WTC11 (cell line): ENCODE measurements around the gene ACACA. TPM values are rescaled to one million over a fixed set of nuclear protein-coding genes. Genes with fewer than 3 reads are reported as not detected.

Experiments
- ATAC-seq: fragments of 200-7000 bp; cut with Tn5 transposase; 2 replicates; pipeline ENCODE4 v1.10.0; 2021; ENCODE audit warnings: mild to moderate bottlenecking, moderate library complexity
- CTCF ChIA-PET: fragments of 300-600 bp; sonication (Branson Sonifier 250); formaldehyde crosslinking; loops from one replicate; lab custom pipeline; 2021; ENCODE audit warnings: antibody characterized with exemption; lab: Charles Lee
- POLR2A ChIA-PET: fragments of 350-600 bp; sonication (Branson Sonifier 250); formaldehyde crosslinking; loops from one replicate; lab custom pipeline; 2021; ENCODE audit warnings: antibody characterized with exemption; lab: Charles Lee
- DNase-seq: peaks from one replicate; pipeline ENCODE4 v3.0.0; 2021; ENCODE audit warnings: low spot score
- H3K27ac Mint-ChIP-seq: 2 replicates; pipeline ENCODE4 v1.8.0; 2021; ENCODE audit warnings: mixed read lengths
- H3K27me3 Mint-ChIP-seq: 2 replicates; pipeline ENCODE4 v1.8.0; 2021; ENCODE audit warnings: low read depth, mild to moderate bottlenecking, moderate library complexity, mixed read lengths
- H3K36me3 Mint-ChIP-seq: 2 replicates; pipeline ENCODE4 v1.8.0; 2021; ENCODE audit warnings: mixed read lengths
- H3K4me1 Mint-ChIP-seq: 2 replicates; pipeline ENCODE4 v1.8.0; 2022; ENCODE audit warnings: mixed read lengths
- H3K4me3 Mint-ChIP-seq: 2 replicates; pipeline ENCODE4 v1.8.0; 2021; ENCODE audit warnings: mild to moderate bottlenecking, moderate library complexity, mixed read lengths
- H3K9me3 Mint-ChIP-seq: 2 replicates; pipeline ENCODE4 v1.8.0; 2021; ENCODE audit warnings: mixed read lengths
- CREM ChIP-seq: sonication (generic); formaldehyde crosslinking; IDR thresholded peaks from 2 replicates; pipeline ENCODE4 v1.8.1; 2022; ENCODE audit warnings: mild to moderate bottlenecking, missing genetic modification reagents, moderate library complexity
- CTCF ChIP-seq: fragments of 200-600 bp; IDR thresholded peaks from 2 replicates; pipeline ENCODE4 v1.8.0; 2022; ENCODE audit warnings: antibody characterized with exemption
- E2F5 ChIP-seq: sonication (generic); formaldehyde crosslinking; IDR thresholded peaks from 2 replicates; pipeline ENCODE4 v1.8.1; 2022; ENCODE audit warnings: mild to moderate bottlenecking, moderate library complexity, missing genetic modification reagents
- FOXP1 ChIP-seq: sonication (generic); formaldehyde crosslinking; IDR thresholded peaks from 2 replicates; pipeline ENCODE4 v1.8.0; 2022; ENCODE audit warnings: missing genetic modification reagents, mild to moderate bottlenecking, moderate library complexity, borderline replicate concordance
- GTF2I ChIP-seq: fragments of 250-450 bp; sonication (Bioruptor Pico); conservative IDR thresholded peaks from 2 replicates; pipeline ENCODE4 v1.4.0; 2021; ENCODE audit warnings: mild to moderate bottlenecking
- JAZF1 ChIP-seq: fragments of 250-450 bp; sonication (Bioruptor Pico); IDR thresholded peaks from 2 replicates; pipeline ENCODE4 v1.9.0; 2021; ENCODE audit warnings: moderate library complexity, mild to moderate bottlenecking, inconsistent platforms
- MYBL2 ChIP-seq: sonication (generic); formaldehyde crosslinking; IDR thresholded peaks from 2 replicates; pipeline ENCODE4 v1.8.1; 2023; ENCODE audit warnings: mild to moderate bottlenecking, moderate library complexity, missing genetic modification reagents
- RELA ChIP-seq: sonication (generic); formaldehyde crosslinking; IDR thresholded peaks from 2 replicates; pipeline ENCODE4 v1.8.1; 2022; ENCODE audit warnings: missing genetic modification reagents, mild to moderate bottlenecking, borderline replicate concordance
- SP1 ChIP-seq: sonication (generic); formaldehyde crosslinking; conservative IDR thresholded peaks from 2 replicates; pipeline ENCODE4 v1.8.1; 2022; ENCODE audit warnings: missing genetic modification reagents
- TCF7 ChIP-seq: sonication (generic); formaldehyde crosslinking; IDR thresholded peaks from 2 replicates; pipeline ENCODE4 v1.8.0; 2022; ENCODE audit warnings: mild to moderate bottlenecking, low read depth, missing genetic modification reagents, moderate library complexity
- TP53 ChIP-seq: sonication (generic); formaldehyde crosslinking; IDR thresholded peaks from 2 replicates; pipeline ENCODE4 v1.8.1; 2023; ENCODE audit warnings: mild to moderate bottlenecking, missing genetic modification reagents
- ZNF263 ChIP-seq: sonication (generic); formaldehyde crosslinking; IDR thresholded peaks from 2 replicates; pipeline ENCODE4 v1.8.1; 2022; ENCODE audit warnings: low read depth, mild to moderate bottlenecking, moderate library complexity, missing genetic modification reagents
- ZSCAN18 ChIP-seq: fragments of 250-450 bp; sonication (Bioruptor Pico); IDR thresholded peaks from 2 replicates; pipeline ENCODE4 v2.1.2; 2022; ENCODE audit warnings: mild to moderate bottlenecking, moderate library complexity
- total RNA-seq: library from RNA; stranded (reverse); gene quantifications from 3 replicates; pipeline ENCODE4 v1.2.3, GENCODE V29; 2021
- TF ChIP-seq, protein P1 (sequence below): sonication (generic); formaldehyde crosslinking; IDR thresholded peaks from 2 replicates; pipeline ENCODE4 v1.8.1; 2023; ENCODE audit warnings: mild to moderate bottlenecking, missing genetic modification reagents
- TF ChIP-seq, protein P2 (sequence below): sonication (generic); formaldehyde crosslinking; conservative IDR thresholded peaks from 2 replicates; pipeline ENCODE4 v1.8.1; 2023; ENCODE audit warnings: mild to moderate bottlenecking, low read depth, missing genetic modification reagents, moderate library complexity

Gene ACACA
- total RNA-seq, 1 experiment from 2014 or later, result 167 TPM

DNA sequence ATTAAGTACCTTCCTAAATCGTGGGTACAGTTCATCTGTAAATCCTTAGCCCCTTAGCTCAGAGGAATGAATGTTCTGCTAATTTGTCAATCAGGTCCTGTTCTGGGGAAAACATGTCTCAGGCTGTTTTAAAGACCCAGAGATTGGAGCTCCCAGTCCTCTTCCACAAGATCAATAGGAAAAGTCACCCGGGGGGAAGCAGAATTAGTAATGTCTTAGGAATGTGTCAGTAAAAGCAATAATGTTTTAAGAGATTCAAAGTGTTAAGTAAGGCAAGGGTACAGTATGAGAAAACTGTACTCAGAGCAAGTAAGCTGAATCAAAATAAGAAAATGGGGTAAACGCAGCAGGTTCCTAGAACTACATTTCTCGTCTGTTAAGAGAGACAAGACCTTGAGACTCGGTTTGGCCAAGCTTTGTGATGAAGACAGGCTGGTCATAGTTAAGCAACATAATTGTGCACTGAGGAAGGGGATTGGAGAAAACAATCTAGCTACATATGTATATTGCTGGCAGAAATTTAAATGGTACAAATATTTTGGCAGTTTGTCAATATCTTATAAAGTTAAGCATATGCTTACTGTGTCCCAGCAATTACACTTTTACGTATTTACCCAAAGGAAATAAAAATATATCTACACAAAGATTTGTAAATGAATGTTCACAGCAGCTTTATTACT is 223.7 kb downstream of the ACACA start:
- ChIA-PET POLR2A (no interaction called here), CTCF (interaction anchor here (1.2 to 1.3 kb wide), 2 partner anchors 9 to 11 kb away, joined by 4 to 5 read pairs; no protein-coding TSS in a partner anchor)
- ATAC-seq (no peak), DNase-seq (no peak)
- Mint-ChIP-seq H3K4me1 (no peaks in the 10 kb centered on the region), H3K9me3 (no peaks in the 10 kb centered on the region), H3K36me3 (peaks cover 19% of the 10 kb centered on the region), H3K27me3 (no peaks in the 10 kb centered on the region), H3K4me3 (no peak overlapping the region), H3K27ac (0 out of 2 replicates have a peak overlapping the region, but pooled peaks have one; percentile 74)
- TF ChIP-seq TCF7 (CRISPR knock-in tag), result no peak
- TF ChIP-seq, protein P1, sequence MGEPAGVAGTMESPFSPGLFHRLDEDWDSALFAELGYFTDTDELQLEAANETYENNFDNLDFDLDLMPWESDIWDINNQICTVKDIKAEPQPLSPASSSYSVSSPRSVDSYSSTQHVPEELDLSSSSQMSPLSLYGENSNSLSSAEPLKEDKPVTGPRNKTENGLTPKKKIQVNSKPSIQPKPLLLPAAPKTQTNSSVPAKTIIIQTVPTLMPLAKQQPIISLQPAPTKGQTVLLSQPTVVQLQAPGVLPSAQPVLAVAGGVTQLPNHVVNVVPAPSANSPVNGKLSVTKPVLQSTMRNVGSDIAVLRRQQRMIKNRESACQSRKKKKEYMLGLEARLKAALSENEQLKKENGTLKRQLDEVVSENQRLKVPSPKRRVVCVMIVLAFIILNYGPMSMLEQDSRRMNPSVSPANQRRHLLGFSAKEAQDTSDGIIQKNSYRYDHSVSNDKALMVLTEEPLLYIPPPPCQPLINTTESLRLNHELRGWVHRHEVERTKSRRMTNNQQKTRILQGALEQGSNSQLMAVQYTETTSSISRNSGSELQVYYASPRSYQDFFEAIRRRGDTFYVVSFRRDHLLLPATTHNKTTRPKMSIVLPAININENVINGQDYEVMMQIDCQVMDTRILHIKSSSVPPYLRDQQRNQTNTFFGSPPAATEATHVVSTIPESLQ (CRISPR knock-in tag), result no peak
- TF ChIP-seq CTCF, result no peak
- TF ChIP-seq ZNF263 (CRISPR knock-in tag), result no peak
- TF ChIP-seq SP1, result no peak
- no peak for TF ChIP-seq GTF2I (CRISPR knock-in tag)
- TF ChIP-seq FOXP1 (CRISPR knock-in tag), result no peak
- TF ChIP-seq ZSCAN18, result no peak

DNA sequence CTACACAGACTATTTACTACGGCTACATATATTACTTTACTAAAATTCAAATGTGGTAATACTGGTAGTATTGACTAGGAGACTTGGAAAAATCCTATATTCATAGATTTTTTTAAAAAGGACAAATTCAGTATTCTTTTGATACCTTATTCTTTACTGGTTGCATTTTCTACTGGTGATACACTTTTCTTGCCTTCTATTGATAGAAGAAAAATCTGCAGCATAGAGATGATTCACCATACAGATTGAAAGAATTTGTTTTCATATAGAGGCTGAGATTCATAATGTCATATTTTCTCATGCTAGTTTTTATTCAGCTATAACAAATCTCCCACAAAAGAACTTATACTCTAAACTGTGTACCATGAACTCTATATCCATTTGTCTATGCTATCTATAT is 226.3 kb downstream of the ACACA start:
- no peak for TF ChIP-seq CREM (CRISPR knock-in tag)
- no peak for TF ChIP-seq E2F5
- TF ChIP-seq RELA, result no peak
- TF ChIP-seq TP53 (CRISPR knock-in tag), result no peak
- TF ChIP-seq MYBL2 (CRISPR knock-in tag), result no peak
- no peak for TF ChIP-seq JAZF1
- TF ChIP-seq, protein P2, sequence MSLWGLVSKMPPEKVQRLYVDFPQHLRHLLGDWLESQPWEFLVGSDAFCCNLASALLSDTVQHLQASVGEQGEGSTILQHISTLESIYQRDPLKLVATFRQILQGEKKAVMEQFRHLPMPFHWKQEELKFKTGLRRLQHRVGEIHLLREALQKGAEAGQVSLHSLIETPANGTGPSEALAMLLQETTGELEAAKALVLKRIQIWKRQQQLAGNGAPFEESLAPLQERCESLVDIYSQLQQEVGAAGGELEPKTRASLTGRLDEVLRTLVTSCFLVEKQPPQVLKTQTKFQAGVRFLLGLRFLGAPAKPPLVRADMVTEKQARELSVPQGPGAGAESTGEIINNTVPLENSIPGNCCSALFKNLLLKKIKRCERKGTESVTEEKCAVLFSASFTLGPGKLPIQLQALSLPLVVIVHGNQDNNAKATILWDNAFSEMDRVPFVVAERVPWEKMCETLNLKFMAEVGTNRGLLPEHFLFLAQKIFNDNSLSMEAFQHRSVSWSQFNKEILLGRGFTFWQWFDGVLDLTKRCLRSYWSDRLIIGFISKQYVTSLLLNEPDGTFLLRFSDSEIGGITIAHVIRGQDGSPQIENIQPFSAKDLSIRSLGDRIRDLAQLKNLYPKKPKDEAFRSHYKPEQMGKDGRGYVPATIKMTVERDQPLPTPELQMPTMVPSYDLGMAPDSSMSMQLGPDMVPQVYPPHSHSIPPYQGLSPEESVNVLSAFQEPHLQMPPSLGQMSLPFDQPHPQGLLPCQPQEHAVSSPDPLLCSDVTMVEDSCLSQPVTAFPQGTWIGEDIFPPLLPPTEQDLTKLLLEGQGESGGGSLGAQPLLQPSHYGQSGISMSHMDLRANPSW (CRISPR knock-in tag), result no peak
- TF ChIP-seq CTCF, result no peak
- H3K36me3 Mint-ChIP-seq, result peaks cover 17% of the 10 kb centered on the region
- ChIA-PET POLR2A (no interaction called here), CTCF (interaction anchor here (1.1 to 1.2 kb wide), 2 partner anchors 11 to 42 kb away, joined by 3 read pairs; no protein-coding TSS in a partner anchor)
- no peaks in the 10 kb centered on the region for H3K9me3 Mint-ChIP-seq
- no peak overlapping the region for H3K4me3 Mint-ChIP-seq
- no peak overlapping the region for H3K27ac Mint-ChIP-seq
- no peaks in the 10 kb centered on the region for H3K4me1 Mint-ChIP-seq
- DNase-seq (no peak), ATAC-seq (no peak)
- H3K27me3 Mint-ChIP-seq, result no peaks in the 10 kb centered on the region
